OCI-M2 (cell line): ENCODE data around the gene KCTD3.

Experiments used
- DNase-seq: peaks from one replicate; lab custom pipeline; 2025; ENCODE audit not compliant: unreplicated experiment; lab: John Stamatoyannopoulos, UW

Gene KCTD3

GRCh38 chr1:215605011-215605621 is 38.0 kb downstream of the KCTD3 start:
- no peak for DNase-seq

DNA sequence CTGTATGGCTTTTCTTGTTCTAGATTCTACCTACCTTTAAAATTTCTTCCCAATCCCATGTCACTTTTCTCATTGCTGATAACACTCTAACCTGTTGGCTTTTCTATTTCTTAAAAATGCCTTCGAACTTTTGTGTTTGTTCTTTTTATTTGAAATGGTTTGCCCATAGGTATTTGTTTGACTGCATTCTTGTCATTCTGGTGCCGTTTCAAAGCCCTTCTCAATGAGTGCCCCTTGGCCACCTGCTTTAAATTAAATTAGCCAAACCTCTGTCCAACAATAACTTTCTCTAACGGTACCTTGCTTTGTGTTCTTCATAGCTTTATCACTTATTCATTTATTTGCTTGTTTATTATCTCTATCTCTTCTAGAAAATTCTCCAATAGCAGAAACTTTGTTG is 38.9 kb downstream of the KCTD3 start:
- DNase-seq = no peak

DNA sequence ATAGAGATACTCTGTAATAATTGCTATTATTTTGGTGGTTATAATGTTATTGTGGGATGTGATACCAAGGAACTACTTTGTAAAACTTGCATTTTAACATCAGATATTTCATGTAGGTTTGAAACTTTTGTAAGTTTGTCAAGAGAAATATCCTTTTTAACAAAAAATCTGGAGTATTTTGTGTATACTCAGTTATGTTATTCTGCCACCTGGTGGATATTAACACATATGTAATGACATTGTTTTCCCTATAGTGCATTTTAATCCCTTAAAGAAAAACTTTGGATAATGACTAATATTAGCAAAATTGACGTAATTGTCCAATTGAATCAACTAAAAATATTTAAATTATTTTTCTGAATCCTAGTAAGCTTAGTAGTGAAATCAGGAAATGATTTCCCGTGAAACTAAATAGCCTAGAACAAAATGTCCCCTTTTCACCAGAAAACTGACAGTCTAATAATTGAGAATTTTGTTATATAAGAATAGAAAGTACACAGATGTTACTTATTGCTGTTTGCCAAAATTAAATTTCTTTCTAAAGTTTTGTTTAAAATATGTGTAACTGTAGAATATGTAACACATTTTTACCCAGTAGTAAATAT is 39.6 kb downstream of the KCTD3 start:
- DNase-seq = no peak

DNA sequence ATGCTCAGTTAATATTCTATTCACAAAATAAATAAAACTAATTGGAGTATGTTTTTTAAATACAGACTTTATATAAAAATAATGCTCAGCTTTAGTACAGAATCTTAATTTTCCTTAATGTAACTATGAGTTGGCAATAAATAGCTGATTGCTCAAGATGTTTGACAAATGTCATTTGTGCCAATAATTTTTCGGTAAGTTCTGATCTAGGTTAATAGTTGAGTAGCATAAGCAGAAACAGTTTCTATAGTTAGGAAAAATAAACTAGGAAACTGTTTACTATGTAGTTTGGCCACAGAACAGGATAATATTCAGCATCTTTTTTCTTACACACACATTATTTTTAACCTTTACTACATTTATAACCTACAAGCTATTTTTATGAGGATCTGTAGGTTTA is 40.3 kb downstream of the KCTD3 start:
- DNase-seq = no peak

DNA sequence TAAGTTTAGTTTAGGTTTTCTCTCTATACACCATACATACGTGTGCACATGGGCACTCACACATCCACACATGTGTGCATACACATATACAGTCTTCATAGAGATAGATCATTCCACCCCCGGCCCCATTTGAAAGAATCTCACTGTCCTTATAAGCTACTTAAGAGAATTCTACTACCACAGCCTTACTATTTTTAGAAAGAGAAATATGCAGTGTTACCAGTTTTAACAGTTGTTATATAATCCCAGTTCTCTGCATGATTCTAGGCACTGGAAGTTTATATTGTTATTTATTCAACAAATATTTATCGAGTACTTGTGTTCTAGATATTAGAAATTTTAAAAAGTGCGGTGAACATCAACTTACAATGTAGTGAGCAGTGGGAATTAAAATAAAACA is 41.5 kb downstream of the KCTD3 start:
- DNase-seq = no peak

DNA sequence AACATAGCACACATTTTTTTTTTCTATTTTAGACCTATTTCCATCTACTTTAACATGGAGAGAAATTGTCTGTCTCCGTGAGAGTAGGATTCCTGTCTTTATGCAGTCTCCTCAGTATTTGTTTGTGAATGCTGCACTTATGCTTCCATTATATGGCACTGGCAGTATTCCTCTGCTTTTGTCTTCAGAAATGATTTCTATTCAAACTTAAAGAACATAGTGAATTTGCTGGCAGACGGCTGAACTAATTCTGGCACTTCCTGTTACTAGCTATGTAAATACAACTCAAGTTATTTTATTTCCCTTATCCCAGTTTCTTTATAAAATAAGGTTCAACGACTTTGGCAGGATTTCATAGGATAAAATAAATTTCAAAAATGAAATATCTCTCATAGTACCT is 45.3 kb downstream of the KCTD3 start:
- DNase-seq = no peak

DNA sequence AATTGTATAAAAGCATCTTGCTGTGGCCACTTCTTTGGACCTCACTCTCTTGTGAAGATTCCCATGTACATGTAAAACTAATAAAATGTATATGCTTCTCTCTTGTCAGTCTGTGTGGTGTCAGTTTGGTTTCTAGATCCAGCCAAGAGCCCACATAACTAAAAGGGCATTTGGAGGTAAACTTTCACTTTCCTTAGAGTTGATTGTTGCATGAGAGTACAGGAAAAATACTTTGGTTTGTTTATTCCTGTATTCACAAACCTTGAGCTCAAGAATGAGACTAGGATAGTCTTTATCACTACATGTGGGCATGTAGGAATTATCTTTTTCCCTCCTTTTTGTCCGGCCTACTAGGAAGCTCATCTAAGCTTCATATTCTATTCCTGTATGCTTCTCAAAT is 50.9 kb downstream of the KCTD3 start:
- no peak for DNase-seq

DNA sequence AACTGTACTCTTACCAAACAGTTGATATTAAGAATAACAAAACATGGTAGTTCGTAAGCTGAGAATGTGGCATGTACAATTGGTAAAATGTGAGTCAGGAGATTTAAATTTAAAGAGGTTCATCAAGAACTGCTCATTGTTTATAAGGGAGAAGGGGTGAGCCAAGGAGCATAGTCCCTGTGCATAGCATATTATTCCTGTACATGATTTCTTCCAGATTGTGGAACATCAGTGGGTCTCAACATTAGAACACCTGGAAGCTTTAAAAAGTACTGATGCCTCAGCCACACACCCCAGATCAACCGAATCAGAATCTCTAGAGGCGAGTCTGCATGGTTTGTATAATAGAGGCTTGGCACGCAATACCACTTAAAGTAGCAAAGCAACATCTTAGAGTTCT is 56.1 kb downstream of the KCTD3 start:
- DNase-seq = no peak

DNA sequence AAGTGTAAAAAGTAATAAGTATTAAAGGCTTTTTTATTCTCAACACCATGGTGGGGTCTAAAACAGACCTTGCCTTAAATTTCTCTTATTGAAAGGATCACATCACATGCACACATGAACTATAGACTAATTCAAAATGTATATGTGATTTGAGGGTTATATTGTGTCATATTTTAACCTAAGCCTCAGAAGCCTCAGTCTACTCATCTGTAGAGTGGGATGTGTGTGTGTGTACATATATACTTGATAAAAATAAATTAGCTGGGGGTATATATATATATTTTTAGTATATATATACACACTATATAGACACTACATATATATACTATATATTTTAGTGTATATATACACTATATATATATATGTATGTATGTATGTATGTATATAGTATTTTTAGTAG is 58.8 kb downstream of the KCTD3 start:
- DNase-seq = no peak

- DNase-seq = no peak
These were observed 63.9 kb downstream of the KCTD3 start for GRCh38 chr1:215631040-215631439.

- DNase-seq = no peak
These were observed 64.4 kb downstream of the KCTD3 start for GRCh38 chr1:215631489-215631888.

DNA sequence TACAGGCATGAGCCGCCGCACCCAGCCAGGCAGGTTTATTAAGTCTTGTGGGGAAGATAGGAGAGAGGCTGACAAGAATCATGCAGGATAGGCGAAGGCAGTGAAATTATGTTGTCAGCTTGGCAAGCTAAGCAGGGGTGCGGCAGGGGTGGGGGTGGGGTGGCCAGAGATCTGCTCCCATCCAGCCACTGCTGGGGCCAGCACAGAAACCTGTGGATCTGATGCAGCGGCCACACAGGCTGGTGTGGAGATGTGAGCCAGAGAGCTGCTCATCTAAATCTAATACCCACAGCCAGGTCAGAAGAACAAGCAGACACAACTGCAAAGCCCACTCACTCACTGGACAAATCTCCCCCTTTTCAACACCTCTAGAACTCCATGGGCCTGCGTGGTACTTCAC is 68.7 kb downstream of the KCTD3 start:
- no peak for DNase-seq

- no peak for DNase-seq
These were observed 69.3 kb downstream of the KCTD3 start for GRCh38 chr1:215636258-215636965.

DNA sequence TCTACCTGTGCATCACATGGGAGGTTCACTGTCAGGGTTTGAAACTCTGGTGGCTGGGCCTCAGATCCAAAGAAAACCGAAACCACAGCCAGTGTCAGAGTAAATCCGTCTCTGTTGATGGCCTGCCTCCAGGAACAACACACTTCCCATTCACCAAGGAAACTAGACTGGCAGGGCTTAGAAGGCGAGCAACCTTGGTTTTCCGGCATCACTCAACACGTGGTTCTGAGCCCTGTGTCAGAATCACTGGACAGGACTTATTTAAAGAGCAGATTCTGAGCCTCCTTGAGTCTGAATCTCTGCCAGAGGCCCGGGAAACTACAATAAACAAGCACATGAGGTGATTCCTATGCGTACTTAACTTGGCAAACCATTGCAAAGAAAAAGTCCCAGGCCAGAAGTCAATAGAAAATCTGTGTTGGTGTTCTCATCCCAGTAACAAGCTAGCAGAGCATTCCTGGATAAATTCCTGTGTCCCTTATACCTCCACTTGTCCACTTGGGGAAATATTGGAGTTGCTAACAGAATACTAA is 70.0 kb downstream of the KCTD3 start:
- no peak for DNase-seq

- DNase-seq = no peak
These were observed 73.5 kb downstream of the KCTD3 start for GRCh38 chr1:215640429-215641148.

- no peak for DNase-seq
These were observed 76.7 kb downstream of the KCTD3 start for GRCh38 chr1:215643592-215644321.

- no peak for DNase-seq
These were observed 78.1 kb downstream of the KCTD3 start for GRCh38 chr1:215645182-215645581.

DNA sequence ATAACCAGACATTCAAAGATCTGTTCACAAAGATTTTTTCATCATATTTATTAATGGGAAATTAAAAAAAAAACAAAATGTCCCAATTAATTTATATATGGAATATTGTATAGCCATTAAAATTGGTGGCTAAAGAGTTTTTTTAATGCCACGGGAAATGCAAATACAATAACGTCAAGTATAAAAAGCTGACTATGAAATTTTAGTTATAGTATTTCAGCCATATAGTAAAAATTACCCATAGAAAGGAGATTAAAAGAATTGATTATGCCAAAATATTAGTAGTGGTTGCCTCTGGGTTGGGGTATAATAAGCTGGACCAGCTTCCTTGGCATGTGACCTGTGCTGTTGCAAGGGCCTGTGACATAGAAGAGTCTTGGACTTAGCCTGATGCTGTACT is 78.8 kb downstream of the KCTD3 start:
- no peak for DNase-seq

DNA sequence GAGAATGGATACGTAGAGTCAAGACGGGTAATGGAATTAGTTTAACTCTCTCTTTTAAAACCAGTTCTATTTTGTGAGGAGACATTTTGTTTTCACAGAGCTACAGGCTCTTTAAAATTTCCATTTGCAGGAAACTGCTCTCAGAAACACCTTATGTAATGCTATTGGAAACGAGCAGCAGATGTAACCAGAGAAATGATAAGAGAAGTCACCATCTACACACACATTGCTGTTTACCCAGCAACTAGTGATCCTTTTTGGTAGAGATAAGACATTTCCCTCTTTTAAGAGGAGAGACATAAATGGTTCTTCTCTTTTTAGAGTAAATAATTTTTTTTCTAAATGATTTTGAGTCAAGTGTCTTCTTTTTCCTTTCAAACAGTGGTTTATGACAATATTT is 80.6 kb downstream of the KCTD3 start:
- DNase-seq = no peak

- no peak for DNase-seq
These were observed 81.9 kb downstream of the KCTD3 start for GRCh38 chr1:215648957-215649356.
